GM18868 (cell line): Measurements from ENCODE around the gene TBC1D4.

Experiments used
- ATAC-seq: cut with Tn5 transposase; IDR thresholded peaks from one replicate; pipeline ENCODE4 v1.9.1; 2021; ENCODE audit warnings: mild to moderate bottlenecking, moderate library complexity; ENCODE audit not compliant: unreplicated experiment

Gene TBC1D4

DNA sequence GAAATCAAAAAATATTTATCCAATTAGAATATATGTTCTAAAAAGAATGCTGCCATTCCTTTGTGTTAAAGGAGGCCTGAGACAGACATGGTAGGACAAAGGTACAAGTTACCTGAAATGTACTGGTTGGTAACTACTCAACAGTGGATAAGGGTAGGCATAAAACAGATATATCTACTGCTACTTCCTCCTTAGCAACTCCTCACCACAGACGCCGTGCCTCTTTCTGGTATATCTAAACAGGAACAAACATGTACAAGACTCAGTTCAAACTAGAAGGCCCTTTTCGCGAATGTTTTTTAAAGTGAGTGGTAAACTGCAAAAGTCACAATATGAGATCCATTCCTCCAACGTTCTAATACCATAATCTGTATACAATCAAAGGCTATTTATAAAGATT is 86.9 kb downstream of the TBC1D4 start:
- ATAC-seq: peak; percentile 75

DNA sequence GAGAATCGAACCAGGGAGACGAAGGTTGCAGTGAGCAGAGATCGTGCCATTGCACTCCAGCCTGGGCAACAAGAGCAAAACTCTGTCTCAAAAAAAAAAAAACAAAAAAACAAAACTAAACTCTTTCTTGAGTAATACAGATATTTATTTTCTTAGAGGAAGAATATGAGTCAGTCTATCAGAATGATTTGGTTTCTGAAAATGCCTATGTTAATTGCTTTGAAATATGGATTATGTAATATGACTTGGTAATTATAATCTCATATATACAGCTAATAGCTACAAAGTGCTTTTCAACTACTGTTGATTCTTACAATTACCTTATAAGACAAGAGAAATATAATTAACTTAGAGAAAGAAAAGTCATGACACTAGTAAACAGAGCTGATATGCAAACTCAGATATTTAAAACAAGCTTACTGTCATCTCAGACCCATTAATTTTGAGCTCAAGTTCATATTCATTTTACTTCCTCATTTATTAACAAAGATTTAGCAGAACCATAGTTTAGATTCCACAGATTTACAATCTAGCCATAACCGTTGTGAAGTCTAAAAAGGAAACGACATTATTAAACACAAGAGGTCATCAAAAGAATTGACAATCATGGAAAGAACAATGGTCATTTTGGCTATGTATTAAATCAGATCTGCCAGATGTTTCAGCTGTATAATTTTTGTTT is 88.0 kb downstream of the TBC1D4 start:
- no peak for ATAC-seq

DNA sequence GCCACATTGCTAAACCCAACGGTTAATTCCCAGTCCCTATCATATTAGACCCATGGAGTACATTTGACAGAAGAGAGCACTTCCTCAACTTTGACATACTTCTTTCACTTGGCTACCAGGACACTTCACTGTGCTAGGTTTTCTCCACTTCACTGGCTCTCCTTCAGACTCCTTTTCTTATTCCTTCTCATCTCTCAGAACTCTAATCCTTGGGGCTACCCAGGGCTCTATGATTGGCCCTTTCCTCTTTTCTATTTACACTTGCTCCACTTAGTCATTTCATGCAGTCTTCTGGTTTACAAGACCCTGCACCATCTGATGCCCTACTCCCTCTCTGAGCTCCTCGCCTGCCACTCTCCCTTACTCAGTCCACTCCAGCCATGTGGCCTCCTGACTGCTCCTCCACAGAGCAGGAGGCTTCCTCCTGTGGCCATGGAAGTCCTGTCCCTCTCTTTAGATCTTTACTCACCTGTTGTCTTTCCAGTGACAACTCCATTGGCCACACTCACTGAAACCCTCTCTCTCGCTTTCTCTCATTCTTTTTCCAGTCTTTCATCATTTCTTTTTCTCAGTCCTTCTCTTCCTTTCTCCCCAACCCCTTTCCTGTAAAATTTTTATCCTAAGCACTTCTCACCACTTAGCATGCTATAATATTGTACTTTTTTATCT is 90.4 kb downstream of the TBC1D4 start:
- peak; percentile 74 for ATAC-seq

DNA sequence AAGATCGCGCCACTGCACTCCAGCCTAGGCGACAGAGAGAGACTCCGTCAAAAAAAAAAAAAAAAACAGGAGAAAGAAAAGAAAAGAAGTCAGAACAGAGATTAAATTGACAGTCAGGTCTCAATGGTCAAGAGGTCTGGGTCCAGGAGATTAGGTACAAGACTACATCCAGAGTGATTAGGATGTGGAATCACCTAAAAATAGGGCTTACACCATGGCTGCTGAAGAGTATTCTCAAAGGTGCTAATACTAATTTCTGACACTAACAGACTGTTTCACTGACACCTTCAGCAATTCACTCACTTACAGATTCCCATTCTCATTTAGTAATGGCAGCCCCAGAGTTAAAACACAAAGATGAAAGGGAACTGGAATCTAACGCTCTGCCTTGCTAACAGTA is 91.7 kb downstream of the TBC1D4 start:
- no peak for ATAC-seq

DNA sequence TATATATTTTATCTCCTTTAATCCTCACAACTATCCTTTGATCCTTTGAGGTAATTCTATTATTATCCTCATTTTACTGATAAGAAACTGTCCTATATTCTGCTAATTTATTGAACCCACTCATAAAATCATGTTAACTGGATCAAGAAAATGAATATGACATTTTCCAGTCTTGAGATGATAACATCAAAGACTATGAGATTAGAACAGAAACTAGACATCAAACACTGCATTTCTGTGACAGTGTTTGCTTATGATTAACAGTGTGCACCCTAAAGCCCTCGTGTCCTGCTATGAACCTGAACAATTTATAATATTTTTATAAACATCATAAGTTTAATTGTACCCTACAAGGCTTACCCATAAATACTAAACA is 96.3 kb downstream of the TBC1D4 start:
- peak; percentile 46 for ATAC-seq

DNA sequence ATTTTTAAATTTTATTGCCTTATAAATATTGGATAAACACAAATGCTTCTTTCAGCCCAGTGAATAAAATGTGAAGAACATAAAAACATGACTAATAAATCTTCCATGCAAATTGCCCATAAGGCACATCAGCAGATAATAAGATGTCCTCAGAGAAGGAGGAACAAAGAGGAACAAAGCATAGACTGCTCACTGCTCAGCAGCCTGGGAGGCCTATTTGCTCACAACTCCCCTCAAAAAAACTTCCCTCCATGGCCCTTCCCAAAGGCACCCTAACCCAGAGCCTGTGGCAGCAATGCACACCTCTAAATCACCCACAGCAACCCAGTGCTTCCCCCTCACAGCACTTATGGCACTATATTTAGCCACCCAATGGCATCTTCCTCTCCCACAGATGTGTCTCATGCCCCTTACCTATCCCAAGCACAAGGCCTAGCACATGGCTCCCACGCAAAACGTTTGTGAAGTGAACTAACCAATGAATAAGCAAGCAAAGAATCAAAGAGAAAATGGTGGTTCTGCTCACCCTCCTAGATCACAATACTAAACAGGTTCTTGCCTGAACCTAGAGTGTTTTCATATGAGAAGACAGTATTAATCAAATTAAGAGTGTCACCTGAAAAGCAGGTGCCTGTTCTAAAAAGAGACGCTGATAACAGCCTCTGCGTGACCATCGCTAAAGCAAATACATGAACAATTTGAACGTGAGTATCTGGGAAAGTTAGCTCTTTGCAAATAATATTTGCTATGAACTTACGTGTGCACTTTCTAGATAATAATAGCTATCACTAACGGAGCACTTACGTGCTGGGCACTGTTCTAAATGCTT is 96.9 kb downstream of the TBC1D4 start:
- ATAC-seq: peak; percentile 35

DNA sequence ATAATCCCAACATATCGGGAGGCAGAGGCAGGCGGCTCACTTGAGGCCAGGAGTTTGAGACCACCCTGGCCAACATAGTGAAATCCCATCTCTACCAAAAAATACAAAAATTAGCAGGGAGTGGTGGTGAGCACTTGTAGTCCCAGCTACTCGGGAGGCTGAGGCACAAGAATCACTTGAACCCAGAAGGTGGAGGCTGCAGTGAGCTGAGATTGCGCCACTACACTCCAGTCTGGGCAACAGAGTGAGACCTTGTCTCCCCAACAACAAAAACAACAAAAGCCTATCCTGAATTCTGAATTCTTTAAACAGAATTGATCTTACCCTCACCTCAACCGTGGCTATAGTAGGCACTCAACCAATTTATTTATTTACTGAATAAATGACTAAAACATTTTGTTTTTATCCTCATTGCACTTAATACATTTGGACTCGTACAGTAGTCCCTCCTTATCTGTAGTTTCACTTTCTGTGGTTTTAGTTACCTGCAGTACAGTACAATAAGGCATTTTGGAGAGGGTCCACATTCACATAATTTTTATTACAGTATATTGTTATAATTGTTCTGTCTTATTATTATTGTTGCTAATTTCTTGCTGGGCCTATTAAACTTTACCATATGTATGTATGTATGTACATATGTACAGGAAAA is 98.8 kb downstream of the TBC1D4 start:
- ATAC-seq: no peak

DNA sequence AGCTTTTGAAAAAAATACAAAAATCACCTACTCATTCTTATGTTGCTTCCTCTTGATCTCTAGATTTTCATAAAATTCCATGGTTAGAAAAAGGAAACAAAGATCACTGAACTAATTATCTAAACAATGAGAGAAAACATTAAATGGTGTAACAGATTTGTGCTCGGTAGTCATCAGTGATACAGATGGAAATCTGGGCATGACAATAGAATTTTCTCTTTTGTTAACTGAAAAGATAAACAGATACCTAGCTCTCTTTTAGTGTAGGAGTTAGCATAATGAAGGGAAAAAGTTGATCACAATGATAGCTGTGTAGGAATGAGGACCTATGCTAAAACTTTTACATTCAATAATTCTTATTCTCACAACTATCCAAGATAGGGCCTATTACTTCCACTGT is 103.7 kb downstream of the TBC1D4 start:
- ATAC-seq: no peak

DNA sequence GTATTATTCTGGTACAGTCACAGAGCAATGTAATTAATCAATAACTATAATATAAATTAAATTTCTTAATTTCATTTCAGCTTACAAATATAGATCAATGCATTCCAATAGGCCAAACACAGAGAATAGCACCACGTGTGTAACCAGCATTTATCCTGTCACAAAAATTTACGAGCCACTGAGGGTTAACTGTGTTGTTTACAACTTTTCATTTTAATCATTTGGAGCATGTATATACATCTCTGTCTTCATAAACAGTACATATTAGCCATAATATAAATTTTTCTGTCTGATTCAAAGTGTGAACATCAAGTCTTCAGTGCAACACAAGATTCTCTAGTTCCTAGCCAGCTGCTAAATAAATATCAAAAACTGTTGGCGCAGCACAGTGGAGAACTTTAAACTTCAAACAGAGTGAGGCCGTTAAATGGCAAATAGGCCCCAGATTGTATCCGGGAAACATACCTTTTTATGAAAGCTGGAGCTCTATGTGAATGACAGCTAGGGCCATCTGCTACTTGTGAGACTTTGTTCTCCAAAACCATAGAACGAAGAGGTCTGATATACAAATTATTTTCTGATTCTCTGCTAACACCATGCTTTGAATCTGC is 105.1 kb downstream of the TBC1D4 start:
- no peak for ATAC-seq

DNA sequence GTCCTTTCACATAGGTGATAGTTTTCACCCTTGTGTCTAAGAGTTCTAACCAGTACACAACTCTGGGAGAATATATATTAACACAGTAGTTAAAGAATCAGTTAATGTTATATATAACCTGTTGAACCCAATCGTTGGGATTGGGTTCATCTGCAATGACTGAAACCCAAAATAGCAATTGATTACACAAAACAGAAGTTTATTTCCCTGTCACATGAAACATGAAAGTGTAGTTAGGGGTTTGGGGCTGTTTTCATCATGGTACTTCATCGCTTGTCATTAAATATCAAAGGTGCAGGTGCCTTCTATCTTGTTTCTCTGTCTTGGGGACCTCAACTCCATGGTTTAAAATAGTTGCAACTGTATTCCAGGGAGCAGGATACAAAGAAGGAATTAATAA is 106.6 kb downstream of the TBC1D4 start:
- ATAC-seq: no peak

DNA sequence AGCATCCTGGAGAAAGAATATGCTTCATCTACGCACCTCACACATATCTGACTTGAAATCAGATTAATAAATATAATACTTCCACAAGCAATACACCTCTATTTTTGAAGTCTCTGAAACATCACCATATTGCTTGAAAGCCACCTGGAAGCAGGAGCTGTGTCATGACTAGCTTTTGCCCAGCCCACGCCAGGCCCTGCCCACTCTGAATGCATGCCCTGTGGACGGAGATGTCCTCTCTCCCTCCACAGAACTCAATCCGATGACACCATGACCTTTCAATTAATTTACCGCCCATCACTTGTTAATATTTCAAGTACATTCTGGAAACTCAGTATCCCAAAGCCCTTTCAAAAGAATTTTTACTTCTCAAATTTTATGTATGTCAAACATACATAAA is 108.0 kb downstream of the TBC1D4 start:
- no peak for ATAC-seq

DNA sequence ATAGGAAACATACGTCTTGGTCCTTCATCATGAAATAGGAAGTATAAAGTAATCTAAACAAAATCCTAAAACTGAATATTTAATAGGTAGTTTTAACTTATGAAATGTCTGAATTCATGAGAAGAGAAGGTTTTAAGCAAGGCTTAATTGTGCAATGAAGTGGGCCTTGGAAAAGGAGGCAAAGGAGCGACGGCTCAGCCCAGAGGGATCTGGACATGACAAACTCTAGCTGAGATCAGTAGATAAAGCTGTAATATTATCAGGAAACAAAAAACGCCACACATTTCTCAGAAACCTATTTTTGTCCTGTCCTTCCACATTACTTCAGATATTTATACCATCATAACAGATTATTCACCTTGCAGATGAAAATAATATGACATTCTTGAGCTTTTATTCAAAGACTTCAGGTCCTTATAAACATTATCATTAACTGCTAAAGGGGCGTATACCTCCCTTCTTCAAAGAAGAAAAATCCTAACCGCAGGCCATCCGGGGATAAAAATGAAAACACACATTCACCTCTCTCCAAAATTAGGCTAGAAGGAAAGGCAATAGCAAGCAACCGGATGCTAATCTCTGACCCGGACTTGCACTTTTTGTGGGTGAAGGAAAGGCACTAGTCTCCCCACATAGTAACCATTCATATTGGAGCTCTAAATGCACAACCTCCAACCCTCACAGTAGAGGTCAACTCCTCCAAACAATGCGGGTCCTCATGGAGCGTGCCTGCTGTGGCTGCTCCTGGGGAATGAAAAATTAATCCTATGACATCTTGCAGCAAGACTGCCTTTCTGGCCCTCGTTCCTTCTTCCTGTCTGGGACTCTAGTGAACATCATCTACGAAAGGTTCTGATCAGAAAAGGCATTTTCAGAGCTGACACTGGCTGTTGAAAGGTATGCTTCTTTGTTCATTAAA is 108.8 kb downstream of the TBC1D4 start:
- no peak for ATAC-seq

DNA sequence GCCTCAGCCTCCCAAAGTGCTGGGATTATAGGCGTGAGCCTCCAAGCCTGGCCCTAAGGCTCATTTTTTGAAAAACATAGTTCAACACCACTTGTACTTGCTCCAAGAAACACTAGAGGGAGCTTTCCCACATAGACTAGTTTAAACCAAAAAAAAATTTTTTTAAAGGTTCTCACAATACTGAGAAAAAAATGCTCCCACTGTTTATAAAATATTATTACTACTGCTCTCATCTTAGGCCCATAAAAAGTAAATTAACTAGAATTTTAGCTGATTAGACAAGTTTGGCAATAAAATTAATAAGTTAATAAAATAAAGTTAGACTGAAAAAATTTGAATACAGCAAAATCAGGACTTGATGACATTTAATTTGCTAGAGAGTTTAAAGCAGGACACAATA is 109.5 kb downstream of the TBC1D4 start:
- peak; percentile 61 for ATAC-seq

DNA sequence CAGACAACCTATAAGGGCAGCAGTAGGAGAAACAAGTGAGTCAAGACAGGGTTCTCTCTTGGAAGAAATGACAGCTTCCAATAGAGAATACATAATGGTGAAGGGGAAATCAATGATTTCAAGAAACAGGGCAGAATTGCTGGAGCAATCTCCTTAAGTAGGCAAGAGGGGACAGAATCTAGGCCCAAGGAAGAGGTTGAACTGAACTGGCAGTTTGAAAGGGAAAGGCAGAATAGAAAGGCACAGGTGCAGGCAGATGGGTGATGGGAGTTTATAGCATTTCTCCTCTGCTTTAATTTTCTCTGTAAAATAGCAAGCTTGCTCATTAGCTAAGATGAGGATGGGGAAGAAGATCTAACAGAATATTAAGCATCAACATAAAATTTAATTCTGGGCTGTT is 110.8 kb downstream of the TBC1D4 start:
- no peak for ATAC-seq

DNA sequence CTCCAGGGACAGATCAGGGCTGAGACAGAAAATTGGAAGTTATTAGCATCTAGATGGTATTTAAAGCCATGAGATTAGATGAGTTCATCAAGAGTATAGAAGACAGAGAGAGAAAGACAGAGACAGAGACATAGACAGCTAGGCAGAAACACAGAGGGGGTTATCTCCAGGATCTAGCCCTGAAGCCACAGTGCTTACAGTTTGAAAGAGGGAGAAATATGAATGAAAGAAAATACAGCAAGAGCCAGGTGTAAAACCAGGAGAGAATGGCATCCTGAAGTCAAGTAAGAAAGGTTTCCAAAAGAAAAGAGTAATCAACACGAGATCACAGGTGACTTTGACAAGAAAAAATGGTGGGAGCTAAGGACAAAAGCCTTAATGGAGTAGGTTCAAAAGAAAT is 111.2 kb downstream of the TBC1D4 start:
- ATAC-seq: no peak

DNA sequence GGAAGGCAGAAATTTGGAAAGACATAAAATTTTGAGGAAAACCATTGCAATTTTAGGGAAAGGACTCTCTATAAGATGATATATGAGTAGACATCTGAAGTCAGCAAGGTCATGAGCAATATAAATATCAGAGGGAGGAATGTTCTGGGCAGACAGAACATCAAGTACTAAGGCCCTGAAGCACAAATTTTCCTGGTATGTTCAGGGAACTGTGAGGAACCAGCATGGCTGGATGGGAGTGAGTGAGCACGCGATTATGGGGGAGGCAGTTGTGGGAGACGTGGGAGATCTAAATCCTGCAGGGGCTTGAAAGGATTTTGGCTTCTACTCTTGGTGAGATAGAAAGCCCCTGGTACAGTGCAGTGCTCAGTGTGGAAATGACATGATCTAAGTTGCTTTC is 112.0 kb downstream of the TBC1D4 start:
- ATAC-seq: no peak

DNA sequence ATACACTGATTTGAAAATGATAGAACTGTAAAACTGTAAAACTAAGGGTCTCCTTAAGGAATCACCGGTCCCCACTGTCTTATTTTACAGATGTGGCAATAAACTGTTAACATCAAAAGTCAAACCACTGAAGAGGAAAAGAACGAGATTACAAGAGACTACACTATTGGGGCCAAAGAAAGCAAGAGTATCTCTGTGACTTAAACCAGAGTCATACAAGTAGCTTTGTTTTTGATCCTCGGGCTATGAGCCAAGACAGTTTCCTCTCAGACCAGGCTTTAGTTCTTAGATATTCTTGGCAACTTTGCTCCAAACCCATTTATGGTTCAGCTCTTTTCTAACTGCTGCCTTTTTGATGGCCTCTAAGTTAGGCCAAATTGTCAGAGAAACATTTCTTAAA is 113.8 kb downstream of the TBC1D4 start:
- peak; percentile 28 for ATAC-seq

DNA sequence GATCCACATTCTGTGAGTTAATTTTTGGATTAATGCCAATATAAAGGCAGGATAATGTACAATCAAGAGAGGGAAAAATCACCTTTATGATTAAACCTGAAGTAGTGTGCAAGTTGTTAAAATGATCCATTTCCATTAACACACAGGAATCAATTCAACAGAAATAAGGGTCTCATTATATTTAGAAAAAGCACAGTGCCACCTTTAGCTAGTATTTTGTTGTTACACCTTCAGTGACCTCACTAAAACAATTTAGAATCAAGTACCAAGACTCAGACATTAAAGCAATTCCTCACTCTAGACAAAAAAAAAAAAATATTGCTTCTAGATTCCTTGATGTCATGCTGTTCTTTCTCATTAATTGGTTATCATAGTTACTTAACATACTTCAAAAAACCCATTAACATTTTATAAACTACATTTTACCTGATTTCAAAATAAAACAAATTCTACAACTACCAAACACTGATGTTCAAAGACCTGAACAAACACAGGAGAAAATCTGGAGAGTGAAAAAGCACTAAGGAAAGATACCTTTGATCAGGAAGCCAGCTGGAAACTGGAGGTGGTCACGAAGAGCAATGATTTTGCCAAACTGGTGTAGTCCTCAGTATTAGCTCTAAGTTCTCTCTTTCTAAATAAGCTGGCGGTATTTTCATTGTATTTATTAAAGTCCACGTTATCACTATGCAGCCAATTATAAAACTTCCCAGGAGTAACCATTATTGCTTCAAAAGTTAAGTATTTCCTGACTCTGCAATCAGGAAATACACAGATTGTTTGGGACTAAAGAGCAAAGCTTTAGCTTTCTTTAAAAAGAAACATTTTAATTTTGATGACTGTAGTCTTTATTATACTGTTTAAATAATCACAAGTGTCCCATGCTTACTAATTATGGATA is 115.3 kb downstream of the TBC1D4 start:
- ATAC-seq: no peak

DNA sequence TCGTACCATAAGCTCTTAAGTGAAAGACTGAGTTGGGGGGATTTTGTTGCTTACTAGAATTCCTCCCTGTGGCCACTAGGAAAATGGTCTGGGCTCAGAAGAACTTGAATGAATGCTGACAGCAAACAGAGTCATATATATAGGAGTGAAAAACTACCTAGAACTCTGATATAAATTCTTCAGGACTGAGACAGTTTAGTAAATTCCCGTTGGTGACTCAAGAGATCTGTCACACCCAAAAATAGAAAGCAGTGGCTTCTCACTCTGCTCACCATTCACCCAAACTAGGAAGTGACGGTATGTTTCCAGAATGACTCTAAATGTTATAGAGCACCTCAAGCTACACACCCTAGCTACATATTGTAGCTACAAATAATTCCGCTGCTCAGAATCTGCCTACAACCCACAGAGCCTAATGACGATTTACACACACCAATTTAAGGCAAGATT is 116.2 kb downstream of the TBC1D4 start:
- ATAC-seq: peak; percentile 93
